Islet precursor cell (in vitro differentiated cells): Measurements from ENCODE around the gene KRT81.

Experiments
- DNase-seq: peaks from one replicate; pipeline ENCODE4 v3.0.0-alpha.2; 2018

KRT81 gene

GRCh38 chr12:52291267-52291935 lies at the start of gene KRT81:
Gene KRT81, minus strand, starts transcription at chr12:52291534. Its CDS starts 69 bp downstream, at chr12:52291465.
- peak; percentile 50 for DNase-seq

GRCh38 chr12:52338241-52338960 lies 47.1 kb upstream of the KRT81 start:
- no peak for DNase-seq

GRCh38 chr12:52337054-52337453 lies 45.7 kb upstream of the KRT81 start:
- DNase-seq: no peak

- DNase-seq: no peak
Observed at GRCh38 chr12:52336641-52337040, 45.3 kb upstream of the KRT81 start.

GRCh38 chr12:52335598-52336262 lies 44.4 kb upstream of the KRT81 start:
- DNase-seq: no peak

GRCh38 chr12:52334185-52334584 lies 42.9 kb upstream of the KRT81 start:
- no peak for DNase-seq

GRCh38 chr12:52333321-52333720 lies 42.0 kb upstream of the KRT81 start:
- DNase-seq: no peak

GRCh38 chr12:52332381-52332780 lies 41.0 kb upstream of the KRT81 start:
- no peak for DNase-seq

- no peak for DNase-seq
Observed at GRCh38 chr12:52331833-52332232, 40.5 kb upstream of the KRT81 start.

GRCh38 chr12:52331039-52331438 lies 39.7 kb upstream of the KRT81 start:
- no peak for DNase-seq

- DNase-seq: no peak
Observed at GRCh38 chr12:52327830-52328500, 36.6 kb upstream of the KRT81 start.

- DNase-seq: peak; percentile 95
Observed at GRCh38 chr12:52327052-52327829, 35.9 kb upstream of the KRT81 start.

GRCh38 chr12:52324153-52324444 lies 32.8 kb upstream of the KRT81 start:
- no peak for DNase-seq

GRCh38 chr12:52323416-52324152 lies 32.2 kb upstream of the KRT81 start:
- DNase-seq: peak; percentile 80

GRCh38 chr12:52323001-52323400 lies 31.7 kb upstream of the KRT81 start:
- DNase-seq: no peak

- DNase-seq: no peak
Observed at GRCh38 chr12:52322069-52322468, 30.7 kb upstream of the KRT81 start.

GRCh38 chr12:52321418-52321817 lies 30.1 kb upstream of the KRT81 start:
- DNase-seq: no peak

- no peak for DNase-seq
Observed at GRCh38 chr12:52320784-52321400, 29.6 kb upstream of the KRT81 start, which contains the start of gene KRT83. Gene KRT83, minus strand, starts transcription at chr12:52321398. Its CDS starts 63 bp downstream, at chr12:52321335.

GRCh38 chr12:52319097-52319496 lies 27.8 kb upstream of the KRT81 start:
- peak; percentile 60 for DNase-seq

GRCh38 chr12:52318241-52318990 lies 27.1 kb upstream of the KRT81 start:
- DNase-seq: no peak
